ENCODE data around the gene GNPDA1.

DNA sequence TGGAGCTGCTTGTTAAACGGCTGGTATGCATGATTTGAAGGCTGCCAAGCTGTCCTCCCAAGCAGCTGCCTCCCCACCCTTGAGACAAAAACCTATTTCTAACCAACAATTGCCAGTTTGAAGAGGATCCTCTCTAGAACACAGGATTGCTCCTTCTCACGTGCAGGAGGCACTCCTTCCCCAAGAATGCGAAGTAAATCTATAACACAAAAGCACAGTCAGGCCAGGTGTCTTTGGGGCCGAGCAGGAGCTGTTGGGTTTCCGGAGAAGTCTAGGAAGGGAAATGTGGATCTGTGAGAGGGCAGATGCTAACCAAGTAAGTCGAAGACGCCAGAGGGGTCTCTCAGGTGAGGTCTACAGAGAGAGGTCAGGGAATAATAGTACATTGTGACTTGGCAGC, 35.4 kb upstream of the GNPDA1 start:
- TF ChIP-seq, protein P1, sequence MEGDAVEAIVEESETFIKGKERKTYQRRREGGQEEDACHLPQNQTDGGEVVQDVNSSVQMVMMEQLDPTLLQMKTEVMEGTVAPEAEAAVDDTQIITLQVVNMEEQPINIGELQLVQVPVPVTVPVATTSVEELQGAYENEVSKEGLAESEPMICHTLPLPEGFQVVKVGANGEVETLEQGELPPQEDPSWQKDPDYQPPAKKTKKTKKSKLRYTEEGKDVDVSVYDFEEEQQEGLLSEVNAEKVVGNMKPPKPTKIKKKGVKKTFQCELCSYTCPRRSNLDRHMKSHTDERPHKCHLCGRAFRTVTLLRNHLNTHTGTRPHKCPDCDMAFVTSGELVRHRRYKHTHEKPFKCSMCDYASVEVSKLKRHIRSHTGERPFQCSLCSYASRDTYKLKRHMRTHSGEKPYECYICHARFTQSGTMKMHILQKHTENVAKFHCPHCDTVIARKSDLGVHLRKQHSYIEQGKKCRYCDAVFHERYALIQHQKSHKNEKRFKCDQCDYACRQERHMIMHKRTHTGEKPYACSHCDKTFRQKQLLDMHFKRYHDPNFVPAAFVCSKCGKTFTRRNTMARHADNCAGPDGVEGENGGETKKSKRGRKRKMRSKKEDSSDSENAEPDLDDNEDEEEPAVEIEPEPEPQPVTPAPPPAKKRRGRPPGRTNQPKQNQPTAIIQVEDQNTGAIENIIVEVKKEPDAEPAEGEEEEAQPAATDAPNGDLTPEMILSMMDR (conservative IDR thresholded peaks at IDR 0.05; ENCODE audit: low read depth, low read length): no peak
- TF ChIP-seq SMC3 (IDR thresholded peaks at IDR 0.05; ENCODE audit: low read depth, low read length) (no peak), RAD21 (IDR thresholded peaks at IDR 0.05; ENCODE audit: low read length) (no peak), RFX5 (IDR thresholded peaks at IDR 0.05; ENCODE audit: low read depth, low read length) (no peak), CEBPB (IDR thresholded peaks at IDR 0.05; ENCODE audit: low read depth, low read length) (no peak), FOS (IDR thresholded peaks at IDR 0.05; ENCODE audit: low read depth, low read length) (no peak), POLR2A (IDR thresholded peaks at IDR 0.05; ENCODE audit: low read depth, low read length) (no peak), MXI1 (IDR thresholded peaks at IDR 0.05; ENCODE audit: borderline replicate concordance, low read depth, low read length) (no peak), NFE2L2 (IDR thresholded peaks at IDR 0.05; ENCODE audit: low read depth, low read length) (no peak), MAFK (IDR thresholded peaks at IDR 0.05; ENCODE audit: low read depth, low read length) (no peak), BHLHE40 (IDR thresholded peaks at IDR 0.05; ENCODE audit: low read depth, low read length) (no peak), MAZ (IDR thresholded peaks at IDR 0.05; ENCODE audit: borderline replicate concordance, low read depth, low read length) (no peak)
- TF ChIP-seq, protein P2, sequence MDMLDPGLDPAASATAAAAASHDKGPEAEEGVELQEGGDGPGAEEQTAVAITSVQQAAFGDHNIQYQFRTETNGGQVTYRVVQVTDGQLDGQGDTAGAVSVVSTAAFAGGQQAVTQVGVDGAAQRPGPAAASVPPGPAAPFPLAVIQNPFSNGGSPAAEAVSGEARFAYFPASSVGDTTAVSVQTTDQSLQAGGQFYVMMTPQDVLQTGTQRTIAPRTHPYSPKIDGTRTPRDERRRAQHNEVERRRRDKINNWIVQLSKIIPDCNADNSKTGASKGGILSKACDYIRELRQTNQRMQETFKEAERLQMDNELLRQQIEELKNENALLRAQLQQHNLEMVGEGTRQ (IDR thresholded peaks at IDR 0.05; ENCODE audit: low read depth, low read length): no peak
